Lower leg skin (tissue), 3 donors: Measurements from ENCODE around the gene WAC.

Source experiments
- POLR2A ChIP-seq, 2 donors: fragments of 450-650 bp; IDR thresholded peaks; one replicate each; pipeline ENCODE4 v1.6.1; 2016 to 2017; ENCODE audit warnings: antibody characterized with exemption in 2 of 2, mild to moderate bottlenecking in 1 of 2, moderate library complexity in 1 of 2
- TF ChIP-seq, protein P1 (sequence below), 3 donors: fragments of 450-650 bp; IDR thresholded peaks; one replicate each; pipeline ENCODE4 v1.5.1; 2016; ENCODE audit warnings: antibody characterized with exemption in 3 of 3, mild to moderate bottlenecking in 3 of 3, moderate library complexity in 2 of 3

DNA sequence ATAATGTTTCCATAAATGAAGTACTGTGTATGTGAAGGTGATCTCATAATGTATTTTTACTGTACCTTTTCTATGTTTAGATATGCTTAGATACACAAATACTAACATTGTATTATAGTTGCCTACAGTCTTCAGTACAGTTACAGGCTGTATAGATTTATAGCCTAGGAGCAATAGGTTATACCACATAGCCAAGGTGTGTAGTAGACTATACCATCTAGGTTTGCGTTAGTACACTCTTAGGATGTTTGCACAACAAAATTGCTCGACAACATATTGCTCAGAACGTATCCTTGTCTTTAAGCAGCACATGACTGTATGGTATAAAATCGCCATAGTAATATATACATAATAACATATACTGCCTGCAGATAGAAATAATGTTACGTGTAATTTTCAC lies 42.9 kb downstream of the WAC start:
- TF ChIP-seq, protein P1, sequence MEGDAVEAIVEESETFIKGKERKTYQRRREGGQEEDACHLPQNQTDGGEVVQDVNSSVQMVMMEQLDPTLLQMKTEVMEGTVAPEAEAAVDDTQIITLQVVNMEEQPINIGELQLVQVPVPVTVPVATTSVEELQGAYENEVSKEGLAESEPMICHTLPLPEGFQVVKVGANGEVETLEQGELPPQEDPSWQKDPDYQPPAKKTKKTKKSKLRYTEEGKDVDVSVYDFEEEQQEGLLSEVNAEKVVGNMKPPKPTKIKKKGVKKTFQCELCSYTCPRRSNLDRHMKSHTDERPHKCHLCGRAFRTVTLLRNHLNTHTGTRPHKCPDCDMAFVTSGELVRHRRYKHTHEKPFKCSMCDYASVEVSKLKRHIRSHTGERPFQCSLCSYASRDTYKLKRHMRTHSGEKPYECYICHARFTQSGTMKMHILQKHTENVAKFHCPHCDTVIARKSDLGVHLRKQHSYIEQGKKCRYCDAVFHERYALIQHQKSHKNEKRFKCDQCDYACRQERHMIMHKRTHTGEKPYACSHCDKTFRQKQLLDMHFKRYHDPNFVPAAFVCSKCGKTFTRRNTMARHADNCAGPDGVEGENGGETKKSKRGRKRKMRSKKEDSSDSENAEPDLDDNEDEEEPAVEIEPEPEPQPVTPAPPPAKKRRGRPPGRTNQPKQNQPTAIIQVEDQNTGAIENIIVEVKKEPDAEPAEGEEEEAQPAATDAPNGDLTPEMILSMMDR (IDR thresholded peaks at IDR 0.05) = no peak
- TF ChIP-seq POLR2A (IDR thresholded peaks at IDR 0.05) = no peak
